Prostate gland (tissue), 2 donors: ENCODE measurements around the gene MOB3A. TPM values are rescaled to one million over a fixed set of nuclear protein-coding genes. Genes with fewer than 3 reads are reported as not detected.

Experiments used
- DNase-seq: peaks from one replicate; pipeline ENCODE4 v3.0.0-alpha.2; 2019; ENCODE audit warnings: low spot score
- H3K27ac ChIP-seq, 2 donors: fragments of 200-600 bp; sonication (generic); 2 replicates each; pipeline ENCODE4 v1.5.1; 2017 to 2019
- H3K27me3 ChIP-seq: fragments of 200-600 bp; sonication (generic); replicated peaks from 2 replicates; pipeline ENCODE4 v1.5.1; 2019; ENCODE audit not compliant: insufficient read depth
- H3K36me3 ChIP-seq, 2 donors: fragments of 200-600 bp; sonication (generic); 1 replicate in 1 of 2; 2 replicates in 1 of 2; pipeline versions ENCODE4 v1.5.1 to v1.8.1; 2017 to 2019
- H3K4me1 ChIP-seq: fragments of 200-600 bp; sonication (generic); replicated peaks from 2 replicates; pipeline ENCODE4 v1.5.1; 2019
- H3K4me3 ChIP-seq, 2 donors: fragments of 200-600 bp; sonication (generic); 2 replicates each; pipeline ENCODE4 v1.5.1; 2017 to 2019
- H3K9me3 ChIP-seq: fragments of 200-600 bp; sonication (generic); 2 replicates; pipeline ENCODE4 v1.5.1; 2017
- CTCF ChIP-seq, 4 experiments: fragments of 200-600 bp in 2 of 4; fragments of 450-650 bp in 2 of 4; sonication (generic) in 2 of 4; IDR thresholded peaks; 1 replicate in 3 of 4; 2 replicates in 1 of 4; pipeline ENCODE4 v1.5.1; 2016 to 2019; ENCODE audit warnings: antibody characterized with exemption in 4 of 4, mild to moderate bottlenecking in 2 of 4, moderate library complexity in 2 of 4
- POLR2A ChIP-seq: fragments of 450-650 bp; IDR thresholded peaks from one replicate; pipeline ENCODE4 v1.6.1; 2016; ENCODE audit warnings: antibody characterized with exemption, mild to moderate bottlenecking
- POLR2AphosphoS5 ChIP-seq: sonication (generic); formaldehyde crosslinking; IDR thresholded peaks from one replicate; pipeline ENCODE4 v1.6.1; 2017; ENCODE audit warnings: antibody characterized with exemption
- WGBS: methylation state at CpG from one replicate; pipeline ENCODE4 v1.1.5; 2018; 5-methylcytosine and 5-hydroxymethylcytosine counted together
- intact Hi-C: fragments of 100-400 bp; cut with DNase I; formaldehyde crosslinking; loops from one replicate; pipeline ENCODE4 v1.14.2; 2022
- total RNA-seq, 2 donors: library from RNA; depleted of rRNA; stranded (reverse); fragments of >200 nt; gene quantifications; one replicate each; pipeline ENCODE4 v1.1.0, GENCODE V29; 2016

The MOB3A gene
- total RNA-seq, 2 donors from 2014 or later = 40.1 to 43.5 TPM

GRCh38 chr19:2064788-2065524 lies 31.2 kb downstream of the MOB3A start:
- Histone ChIP-seq H3K9me3 (no peaks in the 10 kb centered on the region), H3K36me3 (no peaks in the 10 kb centered on the region), H3K4me1 (peaks cover 18% of the 10 kb centered on the region), H3K27me3 (no peaks in the 10 kb centered on the region), H3K4me3 (no peak overlapping the region), H3K27ac (peak overlapping the region; percentile 76 to 86)
- no peak for DNase-seq
- intact Hi-C loops = loop anchor here (5.0 kb wide), 1 partner anchor 138 kb away; no protein-coding TSS in a partner anchor
- TF ChIP-seq CTCF (IDR thresholded peaks at IDR 0.05) (peak in 1 of 4 experiments; percentile 49), POLR2AphosphoS5 (peak; percentile 71), POLR2A (no peak)
- 50% methylated on average over 33 of the region's 38 CpGs for WGBS

- no peak overlapping the region for H3K4me3 ChIP-seq
- intact Hi-C loops = no loop called here
- H3K9me3 ChIP-seq = no peaks in the 10 kb centered on the region
- peaks cover 24% of the 10 kb centered on the region for H3K4me1 ChIP-seq
- no peaks in the 10 kb centered on the region for H3K27me3 ChIP-seq
- 53% methylated on average over 13 of the region's 13 CpGs for WGBS
- H3K27ac ChIP-seq = peak overlapping the region; percentile 76 to 86
- no peak for DNase-seq
- H3K36me3 ChIP-seq = no peaks in the 10 kb centered on the region
- no peak for TF ChIP-seq POLR2AphosphoS5
- TF ChIP-seq POLR2A = no peak
- TF ChIP-seq CTCF (IDR thresholded peaks at IDR 0.05) = no peak
These were observed 31.7 kb downstream of the MOB3A start for GRCh38 chr19:2064395-2064787.

- TF ChIP-seq POLR2AphosphoS5 = no peak
- no peak for TF ChIP-seq POLR2A
- TF ChIP-seq CTCF (IDR thresholded peaks at IDR 0.05) = no peak
- Histone ChIP-seq H3K27me3 (no peaks in the 10 kb centered on the region), H3K36me3 (no peaks in the 10 kb centered on the region), H3K4me3 (no peak overlapping the region), H3K27ac (peak overlapping the region; percentile 76 to 86), H3K9me3 (no peaks in the 10 kb centered on the region), H3K4me1 (peaks cover 27% of the 10 kb centered on the region)
- DNase-seq = no peak
- 81% methylated on average over 8 of the region's 8 CpGs for WGBS
- intact Hi-C loops = no loop called here
These were observed 32.3 kb downstream of the MOB3A start for GRCh38 chr19:2063824-2064223.

- no peaks in the 10 kb centered on the region for H3K27me3 ChIP-seq
- no peaks in the 10 kb centered on the region for H3K9me3 ChIP-seq
- no peak overlapping the region for H3K4me3 ChIP-seq
- 89% methylated on average over 9 of the region's 9 CpGs for WGBS
- no peak for TF ChIP-seq CTCF (IDR thresholded peaks at IDR 0.05)
- no peak for TF ChIP-seq POLR2AphosphoS5
- TF ChIP-seq POLR2A = no peak
- intact Hi-C loops = no loop called here
- no peak for DNase-seq
- no peaks in the 10 kb centered on the region for H3K36me3 ChIP-seq
- H3K27ac ChIP-seq = peak overlapping the region in 1 of 2 donors; percentile 100
- peaks cover 32% of the 10 kb centered on the region for H3K4me1 ChIP-seq
These were observed 33.4 kb downstream of the MOB3A start for GRCh38 chr19:2062770-2063169.

GRCh38 chr19:2062389-2062729 lies 33.8 kb downstream of the MOB3A start:
- Histone ChIP-seq H3K27me3 (no peaks in the 10 kb centered on the region), H3K27ac (peak overlapping the region; percentile 99 to 100), H3K9me3 (no peaks in the 10 kb centered on the region), H3K4me1 (peaks cover 32% of the 10 kb centered on the region), H3K4me3 (peak overlapping the region in 1 of 2 donors; percentile 75), H3K36me3 (no peaks in the 10 kb centered on the region)
- WGBS = 62% methylated on average over 10 of the region's 10 CpGs
- intact Hi-C loops = no loop called here
- no peak for TF ChIP-seq CTCF (IDR thresholded peaks at IDR 0.05)
- no peak for TF ChIP-seq POLR2AphosphoS5
- no peak for TF ChIP-seq POLR2A
- DNase-seq = no peak
